ENCODE measurements around the gene ERBB4.

ERBB4 gene

GRCh38 chr2:211458974-211459373 is 1079.6 kb downstream of the ERBB4 start:
- TF ChIP-seq CTCF (IDR thresholded peaks at IDR 0.05; ENCODE audit: insufficient read depth, low read depth, low read length, missing control alignments): no peak
- DNase-seq (ENCODE audit: low read depth): no peak
- H3K4me3 ChIP-seq (ENCODE audit: low read length): no peak overlapping the region

DNA sequence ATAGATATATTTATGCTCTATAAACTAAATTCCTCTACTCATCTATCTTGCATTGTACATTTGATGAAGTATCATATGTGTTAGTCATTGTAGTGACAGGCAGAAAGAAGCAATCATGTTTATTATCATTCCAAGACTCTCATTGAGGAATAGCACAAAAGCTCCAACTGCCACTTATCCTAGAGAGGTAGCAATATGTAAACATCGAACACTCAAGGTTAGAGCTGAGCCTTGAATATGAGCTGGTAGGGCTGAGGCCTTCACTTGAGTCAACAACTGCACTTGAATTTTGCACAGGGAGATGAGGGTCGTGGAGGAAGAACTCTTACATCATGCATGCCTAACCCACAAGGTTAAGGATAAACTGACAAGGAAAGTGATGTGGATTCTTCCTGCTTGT is 1081.3 kb downstream of the ERBB4 start:
- TF ChIP-seq CTCF (IDR thresholded peaks at IDR 0.05; ENCODE audit: insufficient read depth, low read depth, low read length, missing control alignments): no peak

GRCh38 chr2:211455216-211455841 is 1083.3 kb downstream of the ERBB4 start:
- peak; percentile 99 for TF ChIP-seq CTCF (IDR thresholded peaks at IDR 0.05; ENCODE audit: insufficient read depth, low read depth, low read length, missing control alignments)
- DNase-seq (ENCODE audit: low read depth): peak; percentile 57
- no peak overlapping the region for H3K4me3 ChIP-seq (ENCODE audit: low read length)

More for the DNA sequence above, 1081.3 kb downstream of the ERBB4 start:
- no peak for DNase-seq (ENCODE audit: low read depth)
- no peak overlapping the region for H3K4me3 ChIP-seq (ENCODE audit: low read length)

GRCh38 chr2:211454679-211455078 is 1083.9 kb downstream of the ERBB4 start:
- no peak for DNase-seq (ENCODE audit: low read depth)
- no peak for TF ChIP-seq CTCF (IDR thresholded peaks at IDR 0.05; ENCODE audit: insufficient read depth, low read depth, low read length, missing control alignments)
- H3K4me3 ChIP-seq (ENCODE audit: low read length): no peak overlapping the region

DNA sequence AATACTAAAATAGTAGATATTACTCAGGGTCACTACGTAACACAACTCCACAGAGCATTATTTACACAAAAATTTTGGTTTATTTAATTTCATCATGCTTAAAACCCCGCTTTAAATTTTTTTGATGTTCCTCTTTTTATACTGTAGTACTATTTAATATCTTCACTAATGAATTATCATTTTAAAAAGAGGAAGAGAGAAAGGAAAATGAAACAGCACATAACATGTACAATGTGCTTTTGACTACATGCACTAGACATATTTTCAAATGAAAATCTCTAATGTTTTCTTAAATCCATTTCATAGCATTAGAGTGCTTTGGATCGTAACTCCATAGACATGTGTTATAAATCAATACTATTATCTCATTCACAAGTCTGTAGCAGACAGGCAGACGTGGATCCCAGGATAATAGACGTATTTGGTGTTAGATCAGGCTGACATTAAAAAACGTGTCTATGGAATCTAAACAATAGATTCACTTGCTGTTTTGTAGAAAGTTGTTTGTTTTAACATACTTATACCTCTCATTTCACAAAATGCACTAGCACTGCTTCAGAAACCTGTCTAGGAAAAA is 1085.2 kb downstream of the ERBB4 start:
- no peak for DNase-seq (ENCODE audit: low read depth)
- no peak overlapping the region for H3K4me3 ChIP-seq (ENCODE audit: low read length)
- no peak for TF ChIP-seq CTCF (IDR thresholded peaks at IDR 0.05; ENCODE audit: insufficient read depth, low read depth, low read length, missing control alignments)

GRCh38 chr2:211451642-211452041 is 1087.0 kb downstream of the ERBB4 start:
- no peak for TF ChIP-seq CTCF (IDR thresholded peaks at IDR 0.05; ENCODE audit: insufficient read depth, low read depth, low read length, missing control alignments)
- no peak overlapping the region for H3K4me3 ChIP-seq (ENCODE audit: low read length)
- DNase-seq (ENCODE audit: low read depth): no peak

DNA sequence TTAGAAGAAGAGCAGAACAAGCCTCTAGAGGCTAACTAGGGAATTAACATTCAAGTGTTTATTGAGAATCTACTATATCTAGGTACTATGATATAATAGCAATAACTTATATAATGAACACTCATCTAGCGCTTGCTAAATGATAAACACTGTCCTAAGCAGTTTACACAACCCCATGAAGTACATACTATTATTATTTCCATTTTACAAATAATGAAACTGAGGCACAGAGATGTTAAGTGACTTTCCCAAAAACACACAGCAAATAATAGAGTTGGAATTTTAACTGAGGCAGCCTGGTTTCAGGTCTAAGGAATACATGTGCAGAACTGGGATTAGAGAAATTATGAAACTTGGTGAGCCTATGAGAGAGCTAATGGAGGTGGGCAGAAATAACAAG is 1088.8 kb downstream of the ERBB4 start:
- no peak for TF ChIP-seq CTCF (IDR thresholded peaks at IDR 0.05; ENCODE audit: insufficient read depth, low read depth, low read length, missing control alignments)
- no peak overlapping the region for H3K4me3 ChIP-seq (ENCODE audit: low read length)
- DNase-seq (ENCODE audit: low read depth): no peak

Measured in epithelial cell of esophagus (primary cell).